GM21390 (cell line): Measurements from ENCODE around the gene EIF1AX.
"Not testable (repeated sequence)": the region's sequence is repeated elsewhere in the genome, so short reads cannot be mapped to it uniquely, and the experiment has no call there.

Source experiments
- ATAC-seq: cut with Tn5 transposase; IDR thresholded peaks from one replicate; pipeline ENCODE4 v1.9.1; 2021; ENCODE audit not compliant: unreplicated experiment

Gene EIF1AX

GRCh38 chrX:20141281-20142220 is at the start of gene EIF1AX:
EIF1AX (minus strand) TSS chrX:20141838; CDS start chrX:20141640, 198 bp downstream.
- ATAC-seq = peak; percentile 99

- no peak for ATAC-seq
These were observed 47.5 kb upstream of the EIF1AX start for GRCh38 chrX:20189171-20189570.

- ATAC-seq = no peak
These were observed 40.1 kb upstream of the EIF1AX start for GRCh38 chrX:20181598-20182329.

- ATAC-seq = no peak
These were observed 35.5 kb upstream of the EIF1AX start for GRCh38 chrX:20177093-20177492.

- no peak for ATAC-seq
These were observed 32.2 kb upstream of the EIF1AX start for GRCh38 chrX:20173856-20174255.

GRCh38 chrX:20173313-20173712 is 31.7 kb upstream of the EIF1AX start:
- no peak for ATAC-seq

- no peak for ATAC-seq
These were observed 30.2 kb upstream of the EIF1AX start for GRCh38 chrX:20171887-20172286.

GRCh38 chrX:20162516-20162915 is 20.9 kb upstream of the EIF1AX start:
- ATAC-seq = not testable (repeated sequence)

GRCh38 chrX:20159797-20160385 is 18.3 kb upstream of the EIF1AX start:
- no peak for ATAC-seq

GRCh38 chrX:20151689-20152088 is 10.1 kb upstream of the EIF1AX start:
- no peak for ATAC-seq

GRCh38 chrX:20149326-20149725 is 7.7 kb upstream of the EIF1AX start:
- ATAC-seq = no peak

- no peak for ATAC-seq
These were observed 5.9 kb upstream of the EIF1AX start for GRCh38 chrX:20147561-20147960.

- ATAC-seq = no peak
These were observed 2.9 kb upstream of the EIF1AX start for GRCh38 chrX:20144491-20144890.

GRCh38 chrX:20143561-20143960 is 1.9 kb upstream of the EIF1AX start:
- ATAC-seq = no peak

- no peak for ATAC-seq
These were observed 1.5 kb upstream of the EIF1AX start for GRCh38 chrX:20143111-20143510.

GRCh38 chrX:20140420-20140819 is 1.2 kb downstream of the EIF1AX start:
- no peak for ATAC-seq

GRCh38 chrX:20139966-20140365 is 1.7 kb downstream of the EIF1AX start:
- no peak for ATAC-seq

- no peak for ATAC-seq
These were observed 5.7 kb downstream of the EIF1AX start for GRCh38 chrX:20135944-20136343.

- no peak for ATAC-seq
These were observed 9.0 kb downstream of the EIF1AX start for GRCh38 chrX:20132666-20133065.

- ATAC-seq = no peak
These were observed 11.3 kb downstream of the EIF1AX start for GRCh38 chrX:20130357-20130756.

- ATAC-seq = no peak
These were observed 12.1 kb downstream of the EIF1AX start for GRCh38 chrX:20129547-20129946.

GRCh38 chrX:20128670-20129069 is 13.0 kb downstream of the EIF1AX start:
- no peak for ATAC-seq
